CD8-positive, alpha-beta memory T cell (primary cell): Measurements from ENCODE around the gene CCR5AS.

Experiments
- CTCF ChIA-PET: fragments of 350-600 bp; sonication (Branson Sonifier 250); formaldehyde crosslinking; loops from one replicate; lab custom pipeline; 2021; ENCODE audit warnings: antibody characterized with exemption; lab: Charles Lee
- POLR2A ChIA-PET: fragments of 350-600 bp; sonication (Branson Sonifier 250); formaldehyde crosslinking; loops from one replicate; lab custom pipeline; 2021; ENCODE audit warnings: antibody characterized with exemption; lab: Charles Lee
- DNase-seq, 5 donors: peaks; one replicate each; pipeline versions ENCODE4 v3.0.0 to v3.0.0-alpha.2; 2020 to 2022; ENCODE audit warnings: mixed read lengths in 1 of 5
- H3K27ac ChIP-seq: one replicate; pipeline ENCODE4 v1.7.0; 2013; ENCODE audit warnings: low read depth, mild to moderate bottlenecking, low read length, moderate library complexity
- H3K27me3 ChIP-seq: 2 replicates; pipeline ENCODE4 v1.7.0; 2013; ENCODE audit warnings: low read length, mild to moderate bottlenecking; ENCODE audit not compliant: insufficient read depth, poor library complexity, severe bottlenecking
- H3K36me3 ChIP-seq: 2 replicates; pipeline ENCODE4 v1.7.0; 2013; ENCODE audit warnings: mild to moderate bottlenecking, low read length, moderate library complexity; ENCODE audit not compliant: insufficient read depth
- H3K4me1 ChIP-seq: 2 replicates; pipeline ENCODE4 v1.7.0; 2013; ENCODE audit warnings: mild to moderate bottlenecking, low read length, moderate library complexity; ENCODE audit not compliant: insufficient read depth
- H3K4me3 ChIP-seq: 2 replicates; pipeline ENCODE4 v1.7.0; 2013; ENCODE audit warnings: mild to moderate bottlenecking, low read length
- H3K9me3 ChIP-seq: 2 replicates; pipeline ENCODE4 v1.7.0; 2013; ENCODE audit warnings: mild to moderate bottlenecking, low read length
- H3K27ac Mint-ChIP-seq, 8 donors: one replicate each; pipeline ENCODE4 v1.8.0; 2020 to 2021; ENCODE audit warnings: mixed read lengths in 8 of 8, mild to moderate bottlenecking in 6 of 8, inconsistent platforms in 3 of 8, moderate library complexity in 3 of 8
- H3K27me3 Mint-ChIP-seq, 2 donors: one replicate each; pipeline ENCODE4 v1.8.0; 2020 to 2021; ENCODE audit warnings: mixed read lengths in 2 of 2, mild to moderate bottlenecking in 1 of 2, moderate library complexity in 1 of 2
- H3K36me3 Mint-ChIP-seq, 3 donors: one replicate each; pipeline ENCODE4 v1.8.0; 2020 to 2021; ENCODE audit warnings: mixed read lengths in 3 of 3, inconsistent platforms in 1 of 3, mild to moderate bottlenecking in 1 of 3
- H3K4me1 Mint-ChIP-seq, 3 donors: one replicate each; pipeline ENCODE4 v1.8.0; 2020 to 2021; ENCODE audit warnings: mixed read lengths in 3 of 3, inconsistent platforms in 1 of 3, mild to moderate bottlenecking in 1 of 3
- H3K4me3 Mint-ChIP-seq, 7 donors: one replicate each; pipeline ENCODE4 v1.8.0; 2020 to 2021; ENCODE audit warnings: mixed read lengths in 7 of 7, mild to moderate bottlenecking in 6 of 7, moderate library complexity in 4 of 7, inconsistent platforms in 2 of 7
- H3K9me3 Mint-ChIP-seq, 5 donors: one replicate each; pipeline ENCODE4 v1.8.0; 2020 to 2022; ENCODE audit warnings: mixed read lengths in 5 of 5, mild to moderate bottlenecking in 3 of 5, moderate library complexity in 2 of 5, inconsistent platforms in 1 of 5

The CCR5AS gene

DNA sequence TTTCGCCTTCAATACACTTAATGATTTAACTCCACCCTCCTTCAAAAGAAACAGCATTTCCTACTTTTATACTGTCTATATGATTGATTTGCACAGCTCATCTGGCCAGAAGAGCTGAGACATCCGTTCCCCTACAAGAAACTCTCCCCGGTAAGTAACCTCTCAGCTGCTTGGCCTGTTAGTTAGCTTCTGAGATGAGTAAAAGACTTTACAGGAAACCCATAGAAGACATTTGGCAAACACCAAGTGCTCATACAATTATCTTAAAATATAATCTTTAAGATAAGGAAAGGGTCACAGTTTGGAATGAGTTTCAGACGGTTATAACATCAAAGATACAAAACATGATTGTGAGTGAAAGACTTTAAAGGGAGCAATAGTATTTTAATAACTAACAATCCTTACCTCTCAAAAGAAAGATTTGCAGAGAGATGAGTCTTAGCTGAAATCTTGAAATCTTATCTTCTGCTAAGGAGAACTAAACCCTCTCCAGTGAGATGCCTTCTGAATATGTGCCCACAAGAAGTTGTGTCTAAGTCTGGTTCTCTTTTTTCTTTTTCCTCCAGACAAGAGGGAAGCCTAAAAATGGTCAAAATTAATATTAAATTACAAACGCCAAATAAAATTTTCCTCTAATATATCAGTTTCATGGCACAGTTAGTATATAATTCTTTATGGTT lies 35.9 kb downstream of the CCR5AS start, which contains the start of gene CCR5:
CCR5 (plus strand) TSS at position 108 of the 680 bp plus-strand sequence. CDS start 1,957 bp downstream, outside the sequence.
- peak within 1 kb of the TSS; percentile 83 to 92 (median 88) for H3K4me3 Mint-ChIP-seq

DNA sequence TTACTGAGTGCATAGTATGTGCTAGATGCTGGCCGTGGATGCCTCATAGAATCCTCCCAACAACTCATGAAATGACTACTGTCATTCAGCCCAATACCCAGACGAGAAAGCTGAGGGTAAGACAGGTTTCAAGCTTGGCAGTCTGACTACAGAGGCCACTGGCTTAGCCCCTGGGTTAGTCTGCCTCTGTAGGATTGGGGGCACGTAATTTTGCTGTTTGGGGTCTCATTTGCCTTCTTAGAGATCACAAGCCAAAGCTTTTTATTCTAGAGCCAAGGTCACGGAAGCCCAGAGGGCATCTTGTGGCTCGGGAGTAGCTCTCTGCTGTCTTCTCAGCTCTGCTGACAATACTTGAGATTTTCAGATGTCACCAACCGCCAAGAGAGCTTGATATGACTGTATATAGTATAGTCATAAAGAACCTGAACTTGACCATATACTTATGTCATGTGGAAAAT lies 37.2 kb downstream of the CCR5AS start:
- peaks cover 0 to 2% of the 10 kb centered on the region in 2 donors for H3K27me3 Mint-ChIP-seq
- peak overlapping the region; percentile 14 for H3K4me3 ChIP-seq

More for the DNA sequence above, 35.9 kb downstream of the CCR5AS start, which contains the start of gene CCR5:
- Mint-ChIP-seq H3K27me3 (no peaks in the 10 kb centered on the region), H3K36me3 (peaks cover 14 to 23% (median 23%) of the 10 kb centered on the region in 3 donors), H3K9me3 (no peaks in the 10 kb centered on the region), H3K27ac (peak within 1 kb of the TSS; percentile 88 to 97 (median 93)), H3K4me1 (peaks cover 81 to 97% (median 97%) of the 10 kb centered on the region in 3 donors)
- H3K36me3 ChIP-seq = no peaks in the 10 kb centered on the region
- ChIA-PET POLR2A (interaction anchor here (1.2 to 2.9 kb wide), 5 partner anchors 36 to 272 kb away, joined by 3 to 14 read pairs (median 6); partner anchors contain the start of genes CCR5AS and CCRL2), CTCF (interaction anchor here (0.9 to 8.0 kb wide), 26 partner anchors 7 to 432 kb away, joined by 3 to 156 read pairs (median 13); partner anchors contain the start of genes CCR1, CCR5AS, CCRL2 and CXCR6)
- H3K27me3 ChIP-seq = no peaks in the 10 kb centered on the region
- peak within 1 kb of the TSS; percentile 49 for H3K27ac ChIP-seq
- H3K9me3 ChIP-seq = no peaks in the 10 kb centered on the region
- H3K4me1 ChIP-seq = peaks cover 63% of the 10 kb centered on the region
- peak within 1 kb of the TSS; percentile 55 for H3K4me3 ChIP-seq
- peak in 2 of 5 donors; percentile 43 to 65 for DNase-seq

GRCh38 chr3:46369151-46369550 lies 37.7 kb downstream of the CCR5AS start:
- Mint-ChIP-seq H3K4me1 (peaks cover 69 to 93% (median 91%) of the 10 kb centered on the region in 3 donors), H3K27ac (peak overlapping the region; percentile 88 to 97 (median 93)), H3K36me3 (peaks cover 9 to 24% (median 19%) of the 10 kb centered on the region in 3 donors), H3K9me3 (no peaks in the 10 kb centered on the region), H3K4me3 (peak overlapping the region; percentile 83 to 92 (median 88)), H3K27me3 (peaks cover 0 to 2% of the 10 kb centered on the region in 2 donors)
- Histone ChIP-seq H3K4me1 (peaks cover 49% of the 10 kb centered on the region), H3K36me3 (no peaks in the 10 kb centered on the region), H3K9me3 (no peaks in the 10 kb centered on the region), H3K27ac (no peak overlapping the region), H3K27me3 (no peaks in the 10 kb centered on the region), H3K4me3 (no peak overlapping the region)
- ChIA-PET CTCF (interaction anchor here (0.6 to 8.0 kb wide), 41 partner anchors 9 to 857 kb away, joined by 3 to 156 read pairs (median 6); partner anchors contain the start of genes CCR1, CCR2, CCR5AS and CCRL2), POLR2A (interaction anchor here (0.6 to 2.9 kb wide), 9 partner anchors 9 to 401 kb away, joined by 3 to 14 read pairs (median 5); no protein-coding TSS in a partner anchor)
- no peak for DNase-seq

More for the DNA sequence above, 37.2 kb downstream of the CCR5AS start:
- POLR2A ChIA-PET = interaction anchor here (1.1 to 2.9 kb wide), 5 partner anchors 86 to 269 kb away, joined by 3 to 14 read pairs (median 5); no protein-coding TSS in a partner anchor
- Histone ChIP-seq H3K27ac (peak overlapping the region; percentile 34), H3K27me3 (no peaks in the 10 kb centered on the region), H3K9me3 (no peaks in the 10 kb centered on the region), H3K4me1 (peaks cover 51% of the 10 kb centered on the region), H3K36me3 (no peaks in the 10 kb centered on the region)
- Mint-ChIP-seq H3K4me3 (peak overlapping the region; percentile 83 to 92 (median 88)), H3K27ac (peak overlapping the region; percentile 88 to 97 (median 93)), H3K4me1 (peaks cover 74 to 97% (median 91%) of the 10 kb centered on the region in 3 donors), H3K36me3 (peaks cover 14 to 27% (median 21%) of the 10 kb centered on the region in 3 donors), H3K9me3 (no peaks in the 10 kb centered on the region)
- CTCF ChIA-PET = interaction anchor here (0.6 to 8.0 kb wide), 32 partner anchors 8 to 858 kb away, joined by 3 to 156 read pairs (median 10); partner anchors contain the start of genes CCR1, CCR2, CCR5AS and CCRL2
- no peak for DNase-seq

DNA sequence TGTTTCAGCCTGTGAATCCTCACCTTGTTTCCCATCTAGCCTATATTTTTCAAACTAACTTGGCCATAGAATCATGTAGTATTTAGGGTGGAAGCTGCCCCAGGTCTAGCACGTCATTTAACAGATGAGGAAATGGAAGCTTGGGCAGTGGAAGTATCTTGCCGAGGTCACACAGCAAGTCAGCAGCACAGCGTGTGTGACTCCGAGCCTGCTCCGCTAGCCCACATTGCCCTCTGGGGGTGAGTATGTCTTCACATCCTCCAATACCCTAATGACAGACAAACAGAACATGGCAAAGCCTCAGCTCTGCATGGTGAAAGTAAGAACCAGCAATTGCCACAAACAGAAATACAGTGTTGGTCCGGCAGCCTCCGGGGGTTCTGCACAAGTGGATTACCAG lies 38.3 kb downstream of the CCR5AS start:
- H3K9me3 Mint-ChIP-seq = no peaks in the 10 kb centered on the region
- H3K4me3 Mint-ChIP-seq = peak overlapping the region; percentile 63 to 91 (median 71)
- ChIA-PET CTCF (interaction anchor here (0.6 to 8.0 kb wide), 41 partner anchors 9 to 439 kb away, joined by 3 to 156 read pairs (median 5); partner anchors contain the start of genes CCR1, CCR5AS and CCRL2), POLR2A (interaction anchor here (0.6 to 2.9 kb wide), 8 partner anchors 8 to 400 kb away, joined by 3 to 14 read pairs (median 4); no protein-coding TSS in a partner anchor)
- peak overlapping the region; percentile 22 for H3K27ac ChIP-seq
- H3K27ac Mint-ChIP-seq = peak overlapping the region; percentile 89 to 98 (median 96)
- no peaks in the 10 kb centered on the region for H3K27me3 ChIP-seq
- H3K36me3 Mint-ChIP-seq = peaks cover 9 to 21% (median 15%) of the 10 kb centered on the region in 3 donors
- H3K27me3 Mint-ChIP-seq = peaks cover 0 to 2% of the 10 kb centered on the region in 2 donors
- H3K4me1 Mint-ChIP-seq = peaks cover 64 to 91% (median 85%) of the 10 kb centered on the region in 3 donors
- no peaks in the 10 kb centered on the region for H3K9me3 ChIP-seq
- no peaks in the 10 kb centered on the region for H3K36me3 ChIP-seq
- peaks cover 48% of the 10 kb centered on the region for H3K4me1 ChIP-seq
- H3K4me3 ChIP-seq = no peak overlapping the region
- DNase-seq = peak; percentile 37 to 87 (median 61)

- Mint-ChIP-seq H3K4me3 (peak overlapping the region; percentile 44 to 91 (median 71)), H3K4me1 (peaks cover 56 to 87% (median 80%) of the 10 kb centered on the region in 3 donors), H3K9me3 (no peaks in the 10 kb centered on the region), H3K36me3 (peaks cover 4 to 13% (median 7%) of the 10 kb centered on the region in 3 donors), H3K27ac (peak overlapping the region; percentile 89 to 98 (median 96)), H3K27me3 (peaks cover 0 to 2% of the 10 kb centered on the region in 2 donors)
- H3K4me3 ChIP-seq = no peak overlapping the region
- DNase-seq = no peak
- ChIA-PET CTCF (interaction anchor here (0.6 to 8.0 kb wide), 33 partner anchors 8 to 439 kb away, joined by 3 to 156 read pairs (median 8); partner anchors contain the start of gene CCR1), POLR2A (interaction anchor here (1.0 kb wide), 3 partner anchors 7 to 87 kb away, joined by 3 to 4 read pairs (median 3); no protein-coding TSS in a partner anchor)
- peak overlapping the region; percentile 22 for H3K27ac ChIP-seq
- H3K4me1 ChIP-seq = peaks cover 40% of the 10 kb centered on the region
- H3K27me3 ChIP-seq = no peaks in the 10 kb centered on the region
- no peaks in the 10 kb centered on the region for H3K36me3 ChIP-seq
- no peaks in the 10 kb centered on the region for H3K9me3 ChIP-seq
Measured at GRCh38 chr3:46367811-46368210, 39.1 kb downstream of the CCR5AS start.

- Mint-ChIP-seq H3K9me3 (no peaks in the 10 kb centered on the region), H3K36me3 (peaks cover 0 to 7% (median 4%) of the 10 kb centered on the region in 3 donors), H3K4me3 (peak overlapping the region in 1 of 7 donors; percentile 45), H3K27me3 (peaks cover 0 to 2% of the 10 kb centered on the region in 2 donors), H3K4me1 (peaks cover 61 to 85% (median 82%) of the 10 kb centered on the region in 3 donors), H3K27ac (peak overlapping the region; percentile 23 to 86 (median 78))
- H3K4me1 ChIP-seq = peaks cover 47% of the 10 kb centered on the region
- H3K9me3 ChIP-seq = no peaks in the 10 kb centered on the region
- no peak for DNase-seq
- no peak overlapping the region for H3K27ac ChIP-seq
- H3K27me3 ChIP-seq = no peaks in the 10 kb centered on the region
- ChIA-PET CTCF (interaction anchor here (0.5 to 8.0 kb wide), 5 partner anchors 72 to 264 kb away, joined by 3 to 156 read pairs (median 32); no protein-coding TSS in a partner anchor), POLR2A (no interaction called here)
- no peak overlapping the region for H3K4me3 ChIP-seq
- H3K36me3 ChIP-seq = no peaks in the 10 kb centered on the region
Measured at GRCh38 chr3:46365737-46366524, 40.9 kb downstream of the CCR5AS start.
